HS-27A (cell line): Measurements from ENCODE around the gene DCAKD.
"Not testable (repeated sequence)": the region's sequence is repeated elsewhere in the genome, so short reads cannot be mapped to it uniquely, and the experiment has no call there.

Source experiments
- DNase-seq: peaks from one replicate; pipeline ENCODE4 v3.0.0-alpha.2; 2012; ENCODE audit warnings: low read depth, missing footprints

The DCAKD gene

GRCh38 chr17:45063198-45063597, 11.8 kb upstream of the DCAKD start:
- no peak for DNase-seq

GRCh38 chr17:45061606-45062205, 10.3 kb upstream of the DCAKD start:
- DNase-seq, result no peak

DNA sequence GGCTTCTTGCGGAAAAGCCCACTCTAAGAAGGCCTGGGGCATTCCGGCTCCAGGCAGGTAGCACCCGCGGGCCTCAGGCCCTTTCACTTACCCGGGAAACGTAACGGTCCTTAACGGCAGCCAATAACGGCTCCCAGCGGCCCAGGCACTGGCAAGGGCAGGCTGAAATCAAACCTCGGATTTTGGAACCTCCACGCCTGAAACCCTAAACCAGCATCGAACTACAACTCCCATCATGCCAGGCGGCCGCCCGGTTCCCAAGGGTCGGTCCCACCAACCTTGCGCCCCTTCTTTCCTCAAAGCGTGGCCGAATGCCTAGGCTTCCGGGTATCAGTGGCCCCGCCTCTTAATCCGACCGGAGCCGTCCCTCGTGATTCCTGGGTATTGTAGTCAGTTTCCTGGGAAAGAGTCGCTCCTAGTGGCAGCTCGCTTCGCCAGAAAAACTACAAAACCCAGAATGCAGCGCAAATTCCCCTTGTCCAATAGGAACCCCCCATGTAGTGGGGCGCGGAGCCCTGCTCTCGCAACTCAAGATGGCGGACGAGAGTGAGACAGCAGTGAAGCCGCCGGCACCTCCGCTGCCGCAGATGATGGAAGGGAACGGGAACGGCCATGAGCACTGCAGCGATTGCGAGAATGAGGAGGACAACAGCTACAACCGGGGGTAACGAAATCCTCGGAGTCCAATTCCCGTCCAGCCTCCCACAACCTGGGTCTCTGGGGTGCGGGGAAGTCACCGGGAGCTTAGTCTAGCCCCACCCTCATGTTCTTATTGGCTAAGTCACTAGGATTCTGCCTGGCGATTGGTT, 9.6 kb upstream of the DCAKD start, which contains the start of gene NMT1:
Gene NMT1 (plus strand): TSS at position 521 of the 809 bp plus-strand sequence. CDS start 13 bp downstream, at position 534.
- DNase-seq, result peak; percentile 95

GRCh38 chr17:45060382-45060796, 9.0 kb upstream of the DCAKD start:
- DNase-seq, result no peak

DNA sequence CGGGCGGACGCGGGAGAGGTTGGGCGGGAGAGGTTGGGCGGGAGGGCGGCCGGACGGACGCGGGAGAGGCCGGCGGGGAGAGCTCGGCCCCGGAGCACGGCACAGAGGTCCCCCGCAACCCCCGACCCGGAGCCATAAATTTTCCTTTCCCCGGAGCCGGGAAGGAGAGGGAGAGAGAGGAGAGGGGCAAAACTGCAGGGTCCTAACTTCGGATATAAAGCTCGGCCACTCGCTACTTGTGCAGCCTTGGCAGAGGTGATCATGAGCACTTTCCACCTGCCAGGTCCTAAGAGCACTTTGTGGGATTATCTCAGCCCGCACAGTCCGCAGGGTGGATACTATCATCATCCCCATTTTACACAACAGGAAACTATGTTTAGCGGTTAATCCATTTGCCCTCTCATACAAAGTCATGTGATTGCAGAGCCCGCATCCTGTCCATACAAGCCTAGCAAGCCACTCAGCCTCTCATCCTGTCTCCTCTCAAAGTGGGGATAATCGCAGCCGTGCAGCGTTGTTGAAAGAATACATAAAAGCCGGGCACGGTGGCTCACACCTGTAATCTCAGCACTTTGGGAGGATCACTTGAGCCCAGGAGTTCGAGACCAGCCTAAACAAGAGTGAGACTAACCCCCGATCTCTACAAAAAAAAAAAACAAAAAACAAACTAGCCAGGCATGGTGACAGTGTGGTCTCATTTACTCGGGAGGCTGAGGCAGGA, 780 bp upstream of the DCAKD start:
- DNase-seq, result no peak

GRCh38 chr17:45051720-45052051, 254 bp upstream of the DCAKD start:
- not testable (repeated sequence) for DNase-seq

- no peak for DNase-seq
Measured at GRCh38 chr17:45050481-45051059, 862 bp downstream of the DCAKD start.

GRCh38 chr17:45048795-45049563, 2.5 kb downstream of the DCAKD start:
- DNase-seq, result no peak

- DNase-seq, result no peak
Measured at GRCh38 chr17:45046537-45047125, 4.8 kb downstream of the DCAKD start.

DNA sequence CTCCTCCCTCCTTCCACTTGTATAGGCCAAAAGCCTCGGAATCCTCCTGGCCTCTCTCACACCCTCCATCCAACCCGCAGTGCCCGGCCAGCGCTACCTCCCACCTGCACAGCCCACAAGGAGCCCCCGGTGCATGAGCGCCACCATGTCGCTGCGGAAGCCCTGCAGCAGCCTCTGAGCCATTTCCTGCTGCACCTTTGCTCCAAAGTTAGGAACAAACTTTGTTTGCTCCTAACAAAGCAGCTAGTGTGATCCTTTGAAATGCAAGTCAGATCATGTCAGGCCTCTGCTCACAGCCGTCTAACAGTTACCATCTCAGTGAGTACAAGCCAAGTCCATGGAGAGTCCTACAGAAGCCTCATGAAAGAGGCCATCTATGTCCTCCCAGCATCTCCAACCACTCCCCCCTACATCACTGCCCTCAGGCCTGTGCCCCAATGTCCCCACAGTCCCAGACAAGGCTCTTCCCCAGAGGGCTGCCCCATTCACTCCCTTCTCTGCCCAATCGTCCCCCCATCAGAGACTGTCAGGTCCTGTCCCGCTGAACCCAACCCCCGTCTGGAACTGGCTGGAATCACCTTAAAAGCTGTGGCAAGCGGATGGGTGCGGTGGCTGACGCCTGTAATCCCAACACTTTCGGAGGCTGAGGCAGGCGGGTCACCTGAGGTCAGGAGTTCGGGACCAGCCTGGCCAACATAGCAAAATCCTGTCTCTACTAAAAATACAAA, 7.5 kb downstream of the DCAKD start:
- no peak for DNase-seq

DNA sequence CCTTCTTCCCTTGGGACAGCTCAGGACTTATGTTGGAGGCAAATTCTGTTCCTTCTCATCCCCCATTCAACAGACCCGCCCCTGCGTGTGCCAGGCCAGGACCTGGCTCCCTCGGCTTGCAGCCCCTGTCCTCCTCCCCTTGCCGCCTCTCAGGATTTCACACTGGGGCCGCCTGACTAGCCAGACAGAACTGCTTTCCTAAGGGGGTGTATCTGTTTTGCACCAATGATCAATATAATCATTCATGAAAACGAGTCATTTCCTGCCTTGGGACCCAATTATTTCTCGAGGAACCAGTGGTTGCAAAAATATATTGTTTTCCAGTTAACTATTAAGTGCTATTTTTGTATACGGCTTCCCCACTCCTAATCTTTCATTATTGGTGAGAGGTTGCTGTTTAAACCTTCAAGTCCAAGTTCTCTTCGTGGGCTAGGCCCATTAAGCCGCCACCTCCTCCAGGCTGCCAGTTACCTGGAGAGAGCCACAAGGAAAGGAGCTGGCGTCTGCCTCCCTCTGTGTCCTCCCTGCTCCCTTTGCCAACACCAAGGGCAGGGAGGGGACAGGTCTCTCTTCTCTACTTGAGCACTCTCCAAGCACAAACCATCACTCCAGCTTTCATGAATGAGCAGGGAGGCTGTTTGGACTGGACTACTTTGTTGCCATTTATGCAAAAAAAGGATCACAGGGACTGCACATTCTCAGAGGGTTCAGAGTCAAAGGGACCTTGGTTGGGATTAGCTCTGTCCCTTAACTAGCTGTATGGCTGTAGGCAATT, 8.9 kb downstream of the DCAKD start:
- DNase-seq, result no peak

DNA sequence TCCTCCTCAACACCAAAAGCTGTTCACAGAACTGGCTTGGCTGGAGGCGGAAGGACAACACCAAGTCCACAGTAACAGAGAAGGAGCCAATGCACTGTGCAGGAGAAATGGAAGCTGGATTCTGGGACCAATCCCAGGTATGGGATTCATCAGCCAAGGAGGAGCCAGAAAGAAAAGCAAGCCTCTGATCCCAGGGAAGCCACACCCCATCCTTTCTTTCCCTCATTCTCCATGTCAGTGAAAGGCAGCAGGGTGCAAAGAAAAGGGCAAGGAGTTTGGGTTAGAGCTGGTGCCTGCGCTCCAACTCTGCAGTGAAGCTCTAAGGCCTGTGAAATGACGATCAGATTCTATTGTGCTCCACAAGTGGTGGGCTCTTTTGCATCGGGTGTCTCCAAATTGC, 11.0 kb downstream of the DCAKD start:
- DNase-seq, result no peak

- no peak for DNase-seq
Measured at GRCh38 chr17:45038728-45039634, 12.5 kb downstream of the DCAKD start.

GRCh38 chr17:45036691-45037090, 14.7 kb downstream of the DCAKD start:
- no peak for DNase-seq

GRCh38 chr17:45035848-45036247, 15.6 kb downstream of the DCAKD start:
- DNase-seq, result no peak

DNA sequence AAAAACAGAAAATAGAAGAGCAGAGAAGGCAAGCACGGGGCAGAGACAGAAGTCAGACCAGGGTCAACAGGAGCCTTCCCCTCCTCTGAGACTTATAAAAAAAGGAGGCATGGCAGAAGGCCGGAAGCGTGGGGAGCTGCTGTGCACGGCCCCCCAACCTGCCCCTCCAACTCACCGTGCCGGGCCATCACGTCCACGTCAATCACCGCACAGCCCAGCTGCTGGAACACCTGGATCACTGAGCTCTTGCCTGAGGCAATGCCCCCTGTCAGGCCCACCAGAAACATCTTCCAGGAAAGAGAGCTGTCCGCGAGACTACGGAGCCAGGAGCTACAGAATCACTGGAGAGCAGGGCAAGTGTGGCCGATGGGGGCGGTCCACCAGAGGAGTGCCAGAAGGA, 16.8 kb downstream of the DCAKD start:
- no peak for DNase-seq

DNA sequence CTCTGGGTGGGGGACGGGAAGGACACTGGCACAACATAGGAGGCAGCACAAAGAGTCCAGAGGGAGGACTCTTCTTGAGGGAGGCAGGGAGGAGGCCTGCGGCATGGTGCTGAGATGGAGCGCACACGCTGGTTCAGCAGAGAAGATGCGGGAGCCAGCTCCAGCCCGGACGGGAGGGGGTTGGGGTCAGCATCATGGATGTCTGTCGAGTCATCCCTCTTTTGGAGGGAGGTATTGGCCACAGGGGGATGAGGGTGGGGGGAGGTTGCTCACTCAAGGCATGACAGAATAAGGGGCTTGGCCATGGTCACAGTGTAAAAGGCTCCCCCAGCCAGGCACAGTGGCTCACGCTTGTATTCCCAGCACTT, 19.3 kb downstream of the DCAKD start:
- DNase-seq, result no peak

- DNase-seq, result no peak
Measured at GRCh38 chr17:45031231-45032173, 19.9 kb downstream of the DCAKD start.
